Measurements from ENCODE around the gene CD74. TPM values are rescaled to one million over a fixed set of nuclear protein-coding genes. Genes with fewer than 3 reads are reported as not detected.
A peak's percentile ranks its signal among the peaks of the same experiment; 100 is the strongest.

The CD74 gene
- total and polyA plus RNA-seq, 2 of the 13 experiments (the other 11 are each of a cell fraction or from before 2014, with no cell fraction given): 34.1 to 84.4 TPM

DNA sequence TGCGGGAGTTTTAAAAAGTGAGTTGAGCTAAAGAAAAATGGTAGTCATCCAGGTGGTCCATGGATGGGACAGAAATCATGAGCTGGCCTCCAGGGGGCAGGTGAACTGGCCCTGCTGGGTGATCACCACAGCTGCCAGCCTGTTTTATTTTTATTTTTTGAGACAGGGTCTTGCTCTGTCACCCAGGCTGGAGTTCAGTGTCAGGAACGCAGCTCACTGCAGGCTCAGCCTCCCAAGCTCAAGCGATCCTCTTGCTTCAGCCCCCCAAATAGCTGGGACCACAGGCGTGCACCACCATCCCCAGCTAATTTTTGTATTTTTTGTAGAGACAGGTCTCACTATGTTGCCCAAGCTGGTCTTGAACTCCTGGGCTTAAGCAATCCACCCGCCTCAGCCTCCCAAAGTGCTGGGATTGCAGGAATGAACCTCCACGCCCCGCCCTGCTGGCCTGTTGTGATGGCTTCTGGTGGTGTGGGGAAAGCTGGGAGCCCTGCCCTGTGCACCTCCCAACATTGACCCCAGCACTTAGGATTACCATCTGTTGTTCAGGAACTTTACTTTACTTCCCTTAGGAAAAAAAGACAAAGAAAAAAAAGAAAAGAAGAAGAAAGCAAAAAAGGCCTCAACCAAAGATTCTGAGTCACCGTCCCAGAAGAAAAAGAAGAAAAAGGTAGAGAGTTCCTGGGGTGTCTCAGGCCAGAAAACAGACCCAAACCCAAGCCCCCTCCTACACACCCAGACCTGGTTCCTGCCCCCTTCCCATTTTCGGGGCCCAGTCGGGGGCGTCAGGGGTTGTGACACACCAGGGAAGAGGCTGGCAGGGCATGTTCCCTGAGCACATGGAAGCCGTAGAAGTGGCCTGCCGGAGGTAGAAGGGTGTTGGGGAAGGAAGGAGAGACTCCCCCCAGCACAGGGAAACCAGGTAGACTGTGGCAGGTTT is 14.7 kb downstream of the CD74 start:
- DNase-seq (ENCODE audit: low spot score) (no peak), FAIRE-seq (no peak), ATAC-seq (no peak)
- ChIA-PET CTCF (ENCODE audit: low intra/inter-chr PET ratio, low total read pairs) (interaction anchor here (3.5 kb wide), 1 partner anchor 38 kb away, joined by 27 read pairs; no protein-coding TSS in a partner anchor), POLR2A (interaction anchor here (2.4 to 3.7 kb wide), 2 partner anchors 13 to 15 kb away, joined by 9 to 11 read pairs; partner anchors contain the start of gene CD74)
- Histone ChIP-seq H3K79me2 (ENCODE audit: insufficient read depth, low read length) (no peaks in the 10 kb centered on the region), H3K4me2 (ENCODE audit: low read depth, low read length) (no peak overlapping the region), H3K4me1 (ENCODE audit: insufficient read depth, low read length) (no peaks in the 10 kb centered on the region), H2AFZ (ENCODE audit: low read length) (no peak overlapping the region), H3K4me3 (replicated peaks in 1 of 3; ENCODE audit: insufficient read depth in 1 of 3, low read depth in 2 of 3, low read length in 3 of 3) (no peak overlapping the region), H3K36me3 (replicated peaks in 1 of 2; ENCODE audit: control insufficient read depth in 1 of 2, insufficient read depth in 2 of 2, low read length in 2 of 2) (peaks cover 30 to 78% of the 10 kb centered on the region in 2 experiments), H4K20me1 (ENCODE audit: insufficient read depth, low read length) (no peaks in the 10 kb centered on the region), H3K27ac (ENCODE audit: extremely low read length, insufficient read depth, low read length) (no peak overlapping the region), H3K9me3 (ENCODE audit: low read length) (no peaks in the 10 kb centered on the region), H3K27me3 (ENCODE audit: control insufficient read depth in 1 of 2, insufficient read depth in 2 of 2, low read length in 2 of 2) (no peaks in the 10 kb centered on the region), H3K9ac (ENCODE audit: insufficient read depth, low read depth, low read length) (no peak overlapping the region)
- over 99% methylated on average over 13 of the region's 13 CpGs for WGBS (ENCODE audit: low lambda C conversion rate)
- TF ChIP-seq RBM22 (optimal IDR thresholded peaks at IDR 0.05; ENCODE audit: low read length): peak; percentile 39
- TF ChIP-seq ZNF75D (CRISPR knock-in tag; IDR thresholded peaks at IDR 0.05; ENCODE audit: borderline replicate concordance): no peak
- in situ Hi-C loops (cut with HindIII; ENCODE audit: extremely low pct_ligation_motif_present, low pct_unique_long_range_greater_than_20kb) (loop anchor here (5.0 kb wide), 1 partner anchor 39 kb away; no protein-coding TSS in a partner anchor), intact Hi-C loops (cut with micrococcal nuclease; ENCODE audit: unreplicated experiment) (loop anchor here (1.0 kb wide), 1 partner anchor 38 kb away; no protein-coding TSS in a partner anchor)
- BruUV-seq (replicated peaks): no TSS peak

DNA sequence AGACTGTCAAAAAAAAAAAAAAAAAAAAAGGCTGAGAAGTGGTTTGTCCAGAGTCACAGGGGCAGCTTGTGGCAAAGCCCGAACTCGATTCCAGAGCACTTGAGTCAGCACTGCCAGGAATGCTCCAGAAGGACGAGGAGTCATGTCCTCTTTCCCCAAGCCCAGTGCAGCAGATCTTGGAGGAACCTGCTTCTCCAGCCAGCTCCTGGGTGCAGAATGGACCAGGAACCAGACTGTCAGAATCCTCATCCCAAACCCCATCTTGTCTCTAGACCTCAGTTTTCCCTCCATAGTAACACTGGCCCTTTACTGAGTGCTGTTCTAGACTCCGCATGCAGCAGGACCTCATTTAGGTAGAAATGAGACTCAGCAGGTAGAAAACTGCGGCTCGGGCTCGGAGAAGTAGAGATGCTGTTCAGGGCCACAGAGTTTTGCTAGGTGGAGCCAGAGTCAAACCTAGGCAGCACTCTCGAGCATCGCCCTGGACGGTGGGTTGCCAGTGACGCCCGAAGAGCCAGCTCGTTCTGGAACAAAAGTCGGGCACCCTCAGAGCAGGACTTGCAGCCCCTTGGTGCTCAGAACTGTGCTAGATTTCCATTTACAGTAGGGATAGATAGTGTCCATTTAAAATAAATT is 15.4 kb downstream of the CD74 start:
- CTCF ChIA-PET (ENCODE audit: low intra/inter-chr PET ratio, low total read pairs): interaction anchor here (3.5 kb wide), 1 partner anchor 39 kb away, joined by 27 read pairs; no protein-coding TSS in a partner anchor
- no peak overlapping the region for H3K9ac ChIP-seq (ENCODE audit: insufficient read depth, low read depth, low read length)
- POLR2A ChIA-PET: interaction anchor here (2.4 to 3.7 kb wide), 2 partner anchors 14 to 16 kb away, joined by 9 to 11 read pairs; partner anchors contain the start of gene CD74
- no peaks in the 10 kb centered on the region for H3K27me3 ChIP-seq (ENCODE audit: control insufficient read depth in 1 of 2, insufficient read depth in 2 of 2, low read length in 2 of 2)
- in situ Hi-C loops (cut with HindIII; ENCODE audit: extremely low pct_ligation_motif_present, low pct_unique_long_range_greater_than_20kb): loop anchor here (5.0 kb wide), 1 partner anchor 40 kb away; no protein-coding TSS in a partner anchor
- WGBS (ENCODE audit: low lambda C conversion rate): over 99% methylated on average over 14 of the region's 14 CpGs
- DNase-seq (ENCODE audit: low spot score) (no peak), FAIRE-seq (no peak), ATAC-seq (no peak)
- H3K9me3 ChIP-seq (ENCODE audit: low read length): no peaks in the 10 kb centered on the region
- H3K4me1 ChIP-seq (ENCODE audit: insufficient read depth, low read length): no peaks in the 10 kb centered on the region
- no peaks in the 10 kb centered on the region for H4K20me1 ChIP-seq (ENCODE audit: insufficient read depth, low read length)
- H3K4me2 ChIP-seq (ENCODE audit: low read depth, low read length): no peak overlapping the region
- peaks cover 33 to 78% of the 10 kb centered on the region in 2 experiments for H3K36me3 ChIP-seq (replicated peaks in 1 of 2; ENCODE audit: control insufficient read depth in 1 of 2, insufficient read depth in 2 of 2, low read length in 2 of 2)
- no peak overlapping the region for H2AFZ ChIP-seq (ENCODE audit: low read length)
- TF ChIP-seq STAG1 (CRISPR knock-in tag; IDR thresholded peaks at IDR 0.05) (peak; percentile 19), ZNF777 (CRISPR knock-in tag; IDR thresholded peaks at IDR 0.05) (no peak), ZNF629 (CRISPR knock-in tag; conservative IDR thresholded peaks at IDR 0.05) (peak; percentile 46)
- TF ChIP-seq, protein P1, sequence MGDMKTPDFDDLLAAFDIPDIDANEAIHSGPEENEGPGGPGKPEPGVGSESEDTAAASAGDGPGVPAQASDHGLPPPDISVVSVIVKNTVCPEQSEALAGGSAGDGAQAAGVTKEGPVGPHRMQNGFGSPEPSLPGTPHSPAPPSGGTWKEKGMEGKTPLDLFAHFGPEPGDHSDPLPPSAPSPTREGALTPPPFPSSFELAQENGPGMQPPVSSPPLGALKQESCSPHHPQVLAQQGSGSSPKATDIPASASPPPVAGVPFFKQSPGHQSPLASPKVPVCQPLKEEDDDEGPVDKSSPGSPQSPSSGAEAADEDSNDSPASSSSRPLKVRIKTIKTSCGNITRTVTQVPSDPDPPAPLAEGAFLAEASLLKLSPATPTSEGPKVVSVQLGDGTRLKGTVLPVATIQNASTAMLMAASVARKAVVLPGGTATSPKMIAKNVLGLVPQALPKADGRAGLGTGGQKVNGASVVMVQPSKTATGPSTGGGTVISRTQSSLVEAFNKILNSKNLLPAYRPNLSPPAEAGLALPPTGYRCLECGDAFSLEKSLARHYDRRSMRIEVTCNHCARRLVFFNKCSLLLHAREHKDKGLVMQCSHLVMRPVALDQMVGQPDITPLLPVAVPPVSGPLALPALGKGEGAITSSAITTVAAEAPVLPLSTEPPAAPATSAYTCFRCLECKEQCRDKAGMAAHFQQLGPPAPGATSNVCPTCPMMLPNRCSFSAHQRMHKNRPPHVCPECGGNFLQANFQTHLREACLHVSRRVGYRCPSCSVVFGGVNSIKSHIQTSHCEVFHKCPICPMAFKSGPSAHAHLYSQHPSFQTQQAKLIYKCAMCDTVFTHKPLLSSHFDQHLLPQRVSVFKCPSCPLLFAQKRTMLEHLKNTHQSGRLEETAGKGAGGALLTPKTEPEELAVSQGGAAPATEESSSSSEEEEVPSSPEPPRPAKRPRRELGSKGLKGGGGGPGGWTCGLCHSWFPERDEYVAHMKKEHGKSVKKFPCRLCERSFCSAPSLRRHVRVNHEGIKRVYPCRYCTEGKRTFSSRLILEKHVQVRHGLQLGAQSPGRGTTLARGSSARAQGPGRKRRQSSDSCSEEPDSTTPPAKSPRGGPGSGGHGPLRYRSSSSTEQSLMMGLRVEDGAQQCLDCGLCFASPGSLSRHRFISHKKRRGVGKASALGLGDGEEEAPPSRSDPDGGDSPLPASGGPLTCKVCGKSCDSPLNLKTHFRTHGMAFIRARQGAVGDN (CRISPR knock-in tag; IDR thresholded peaks at IDR 0.05): no peak
- intact Hi-C loops (cut with micrococcal nuclease; ENCODE audit: unreplicated experiment): no loop called here
- no peaks in the 10 kb centered on the region for H3K79me2 ChIP-seq (ENCODE audit: insufficient read depth, low read length)
- H3K4me3 ChIP-seq (replicated peaks in 1 of 3; ENCODE audit: insufficient read depth in 1 of 3, low read depth in 2 of 3, low read length in 3 of 3): no peak overlapping the region
- no TSS peak for BruUV-seq (replicated peaks)
- no peak overlapping the region for H3K27ac ChIP-seq (ENCODE audit: extremely low read length, insufficient read depth, low read length)

Measured in HepG2 (cell line).